Measurements from ENCODE around the gene METTL9. TPM values are rescaled to one million over a fixed set of nuclear protein-coding genes. Genes with fewer than 3 reads are reported as not detected.
"Not testable (repeated sequence)": the region's sequence is repeated elsewhere in the genome, so short reads cannot be mapped to it uniquely, and the experiment has no call there.

Gene METTL9
- total and polyA plus RNA-seq, 7 donors, result 56.0 to 155 (median 108) TPM

- 87 to 89% methylated on average over 2 of the region's 2 CpGs for WGBS, 2 donors
- no peak overlapping the region for H3K27ac ChIP-seq
- intact Hi-C loops (cut with DNase I), result no loop called here
Observed at GRCh38 chr16:21565507-21565860, 33.9 kb upstream of the METTL9 start.

GRCh38 chr16:21565861-21566669, 33.3 kb upstream of the METTL9 start:
- intact Hi-C loops (cut with DNase I), result no loop called here
- no peaks in the 10 kb centered on the region for H3K9me3 ChIP-seq
- H3K27me3 ChIP-seq, result no peaks in the 10 kb centered on the region
- 67 to 73% methylated on average over 13 of the region's 13 CpGs for WGBS, 2 donors
- peaks cover 0 to 8% (median 2%) of the 10 kb centered on the region in 4 donors for H3K4me1 ChIP-seq
- DNase-seq, result peak; percentile 38
- H3K27ac ChIP-seq, result no peak overlapping the region
- no peaks in the 10 kb centered on the region for H3K36me3 ChIP-seq
- TF ChIP-seq POLR2A (IDR thresholded peaks at IDR 0.05) (no peak), CTCF (IDR thresholded peaks at IDR 0.05) (no peak), POLR2AphosphoS5 (IDR thresholded peaks at IDR 0.05) (no peak), EP300 (IDR thresholded peaks at IDR 0.05) (no peak)
- no peak overlapping the region for H3K4me3 ChIP-seq

More at GRCh38 chr16:21565507-21565860, 33.9 kb upstream of the METTL9 start:
- no peak for DNase-seq
- Histone ChIP-seq H3K27me3 (no peaks in the 10 kb centered on the region), H3K9me3 (no peaks in the 10 kb centered on the region), H3K36me3 (no peaks in the 10 kb centered on the region), H3K4me3 (no peak overlapping the region), H3K4me1 (peaks cover 0 to 8% (median 2%) of the 10 kb centered on the region in 4 donors)
- TF ChIP-seq CTCF (IDR thresholded peaks at IDR 0.05), result no peak
- TF ChIP-seq EP300 (IDR thresholded peaks at IDR 0.05), result no peak
- no peak for TF ChIP-seq POLR2A (IDR thresholded peaks at IDR 0.05)
- TF ChIP-seq POLR2AphosphoS5 (IDR thresholded peaks at IDR 0.05), result no peak

GRCh38 chr16:21566891-21567414, 32.4 kb upstream of the METTL9 start:
- H3K36me3 ChIP-seq, result no peaks in the 10 kb centered on the region
- peak; percentile 60 for DNase-seq
- no peaks in the 10 kb centered on the region for H3K9me3 ChIP-seq
- intact Hi-C loops (cut with DNase I), result no loop called here
- no peaks in the 10 kb centered on the region for H3K27me3 ChIP-seq
- H3K4me1 ChIP-seq, result peaks cover 0 to 8% (median 2%) of the 10 kb centered on the region in 4 donors
- H3K27ac ChIP-seq, result no peak overlapping the region
- TF ChIP-seq POLR2AphosphoS5 (IDR thresholded peaks at IDR 0.05) (no peak), EP300 (IDR thresholded peaks at IDR 0.05) (no peak), CTCF (IDR thresholded peaks at IDR 0.05) (no peak), POLR2A (IDR thresholded peaks at IDR 0.05) (no peak)
- H3K4me3 ChIP-seq, result no peak overlapping the region
- 85 to 88% methylated on average over 4 of the region's 4 CpGs for WGBS, 2 donors

GRCh38 chr16:21567496-21567895, 31.9 kb upstream of the METTL9 start:
- intact Hi-C loops (cut with DNase I); H3K27ac ChIP-seq; H3K27me3 ChIP-seq; H3K9me3 ChIP-seq; H3K4me3 ChIP-seq; H3K36me3 ChIP-seq; H3K4me1 ChIP-seq: not testable (repeated sequence)
- peak; percentile 56 for DNase-seq
- 94 to 97% methylated on average over 4 of the region's 4 CpGs for WGBS, 2 donors

GRCh38 chr16:21568502-21569189, 30.7 kb upstream of the METTL9 start:
- peak; percentile 48 for DNase-seq
- no peak overlapping the region for H3K4me3 ChIP-seq
- H3K27ac ChIP-seq, result peak overlapping the region in 1 of 4 donors; percentile 9
- 90% methylated on average over 6 of the region's 6 CpGs for WGBS, 2 donors
- intact Hi-C loops (cut with DNase I), result no loop called here
- TF ChIP-seq POLR2AphosphoS5 (IDR thresholded peaks at IDR 0.05) (no peak), EP300 (IDR thresholded peaks at IDR 0.05) (no peak)
- no peaks in the 10 kb centered on the region for H3K27me3 ChIP-seq
- H3K36me3 ChIP-seq, result no peaks in the 10 kb centered on the region
- H3K4me1 ChIP-seq, result peaks cover 0 to 8% (median 2%) of the 10 kb centered on the region in 4 donors
- no peaks in the 10 kb centered on the region for H3K9me3 ChIP-seq
